ENCODE results near the gene SLC2A3.
"Not testable (repeated sequence)": the region's sequence is repeated elsewhere in the genome, so short reads cannot be mapped to it uniquely, and the experiment has no call there.

GRCh38 chr12:7918268-7918590 is 17.8 kb downstream of the SLC2A3 start:
- TF ChIP-seq POLR2AphosphoS5, POLR2A, EP300 (IDR thresholded peaks at IDR 0.05): not testable (repeated sequence)
- TF ChIP-seq, protein P1, sequence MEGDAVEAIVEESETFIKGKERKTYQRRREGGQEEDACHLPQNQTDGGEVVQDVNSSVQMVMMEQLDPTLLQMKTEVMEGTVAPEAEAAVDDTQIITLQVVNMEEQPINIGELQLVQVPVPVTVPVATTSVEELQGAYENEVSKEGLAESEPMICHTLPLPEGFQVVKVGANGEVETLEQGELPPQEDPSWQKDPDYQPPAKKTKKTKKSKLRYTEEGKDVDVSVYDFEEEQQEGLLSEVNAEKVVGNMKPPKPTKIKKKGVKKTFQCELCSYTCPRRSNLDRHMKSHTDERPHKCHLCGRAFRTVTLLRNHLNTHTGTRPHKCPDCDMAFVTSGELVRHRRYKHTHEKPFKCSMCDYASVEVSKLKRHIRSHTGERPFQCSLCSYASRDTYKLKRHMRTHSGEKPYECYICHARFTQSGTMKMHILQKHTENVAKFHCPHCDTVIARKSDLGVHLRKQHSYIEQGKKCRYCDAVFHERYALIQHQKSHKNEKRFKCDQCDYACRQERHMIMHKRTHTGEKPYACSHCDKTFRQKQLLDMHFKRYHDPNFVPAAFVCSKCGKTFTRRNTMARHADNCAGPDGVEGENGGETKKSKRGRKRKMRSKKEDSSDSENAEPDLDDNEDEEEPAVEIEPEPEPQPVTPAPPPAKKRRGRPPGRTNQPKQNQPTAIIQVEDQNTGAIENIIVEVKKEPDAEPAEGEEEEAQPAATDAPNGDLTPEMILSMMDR (IDR thresholded peaks at IDR 0.05) = not testable (repeated sequence)

All from suprapubic skin (tissue), 4 donors.